OCI-LY7 (cell line): ENCODE results near the gene UMAD1. TPM values are rescaled to one million over a fixed set of nuclear protein-coding genes. Genes with fewer than 3 reads are reported as not detected.
A peak's percentile ranks its signal among the peaks of the same experiment; 100 is the strongest.

Experiments used
- BruUV-seq: library from RNA; stranded (reverse); fragments of 400-500 nt; replicated peaks from 2 replicates; lab custom pipeline; 2021; lab: Mats Ljungman, UMichigan
- CTCF ChIA-PET: fragments of 300-600 bp; sonication (Branson Sonifier 250); formaldehyde crosslinking; loops from one replicate; lab custom pipeline; 2022; ENCODE audit warnings: antibody characterized with exemption; ENCODE audit not compliant: unreplicated experiment; lab: Charles Lee
- POLR2A ChIA-PET: fragments of 300-600 bp; sonication (Branson Sonifier 250); formaldehyde crosslinking; loops from one replicate; lab custom pipeline; 2022; ENCODE audit warnings: antibody characterized with exemption; lab: Charles Lee
- DNase-seq: peaks from one replicate; pipeline ENCODE4 v3.0.0-alpha.2; 2015; ENCODE audit warnings: low spot score
- H2AFZ ChIP-seq: fragments of 200-600 bp; sonication (generic), shearing (Covaris generic); 2 replicates; pipeline ENCODE4 v1.6.1; 2014; ENCODE audit warnings: mild to moderate bottlenecking, antibody characterized with exemption, low read length, moderate library complexity
- H3K27ac ChIP-seq: fragments of 200-600 bp; sonication (generic); 2 replicates; pipeline ENCODE4 v1.5.1; 2014; ENCODE audit warnings: mixed run types, low read depth, mild to moderate bottlenecking, moderate library complexity, low read length, inconsistent platforms; ENCODE audit not compliant: poor library complexity, severe bottlenecking
- H3K36me3 ChIP-seq: fragments of 200-600 bp; sonication (generic); 2 replicates; pipeline ENCODE4 v1.6.1; 2014; ENCODE audit warnings: mild to moderate bottlenecking, antibody characterized with exemption, low read length, moderate library complexity, mixed read lengths; ENCODE audit not compliant: insufficient read depth
- H3K4me1 ChIP-seq: fragments of 200-600 bp; sonication (generic); 2 replicates; pipeline ENCODE4 v1.5.1; 2014; ENCODE audit warnings: mild to moderate bottlenecking, low read length; ENCODE audit not compliant: insufficient read depth, poor library complexity, severe bottlenecking
- H3K4me2 ChIP-seq: fragments of 200-600 bp; sonication (generic); 2 replicates; pipeline ENCODE4 v1.6.1; 2014; ENCODE audit warnings: mild to moderate bottlenecking, low read length
- H3K4me3 ChIP-seq: fragments of 200-600 bp; sonication (generic); 2 replicates; pipeline ENCODE4 v1.5.1; 2014; ENCODE audit warnings: mild to moderate bottlenecking, low read depth, low read length; ENCODE audit not compliant: poor library complexity, severe bottlenecking
- H3K79me2 ChIP-seq: fragments of 200-600 bp; sonication (generic); 2 replicates; pipeline ENCODE4 v1.6.1; 2016; ENCODE audit warnings: low read depth, mild to moderate bottlenecking, low read length, moderate library complexity, mixed read lengths; ENCODE audit not compliant: insufficient read depth
- H3K9me2 ChIP-seq: fragments of 200-600 bp; sonication (generic); 2 replicates; pipeline ENCODE4 v1.6.1; 2016; ENCODE audit warnings: mild to moderate bottlenecking, low read length, mixed read lengths; ENCODE audit not compliant: insufficient read depth
- H3K9me3 ChIP-seq: fragments of 200-600 bp; sonication (generic); 2 replicates; pipeline ENCODE4 v1.6.1; 2014; ENCODE audit warnings: mild to moderate bottlenecking, mixed run types, low read length, mixed read lengths
- H4K20me1 ChIP-seq: fragments of 200-600 bp; sonication (generic); 2 replicates; pipeline ENCODE4 v1.6.1; 2014; ENCODE audit warnings: mild to moderate bottlenecking, antibody characterized with exemption, low read length, moderate library complexity, mixed read lengths; ENCODE audit not compliant: insufficient read depth
- EZH2phosphoT487 ChIP-seq: fragments of 200-600 bp; sonication (generic); IDR thresholded peaks from 2 replicates; pipeline ENCODE4 v1.6.1; 2018; ENCODE audit warnings: low read depth, borderline replicate concordance, mild to moderate bottlenecking, mixed run types, antibody characterized with exemption, low read length, moderate library complexity, mixed read lengths
- intact Hi-C: fragments of 100-400 bp; cut with micrococcal nuclease; formaldehyde crosslinking; loops from one replicate; pipeline ENCODE4 v1.10.0; 2022; ENCODE audit not compliant: unreplicated experiment
- total RNA-seq, 2 experiments: library from RNA; depleted of rRNA in 1 of 2; stranded (reverse); fragments of >200 nt in 1 of 2; shearing (Covaris generic) in 1 of 2; gene quantifications; 2 replicates each; pipeline ENCODE4 v1.2.3, GENCODE V29; 2014 to 2022
- TF ChIP-seq, protein P1 (sequence below): fragments of 200-600 bp; sonication (generic); conservative IDR thresholded peaks from 2 replicates; pipeline ENCODE4 v1.5.1; 2014; ENCODE audit warnings: mild to moderate bottlenecking, antibody characterized with exemption, low read length, moderate library complexity, mixed read lengths

The UMAD1 gene
- total RNA-seq, 2 experiments from 2014 or later: 8.7 to 15.2 TPM

DNA sequence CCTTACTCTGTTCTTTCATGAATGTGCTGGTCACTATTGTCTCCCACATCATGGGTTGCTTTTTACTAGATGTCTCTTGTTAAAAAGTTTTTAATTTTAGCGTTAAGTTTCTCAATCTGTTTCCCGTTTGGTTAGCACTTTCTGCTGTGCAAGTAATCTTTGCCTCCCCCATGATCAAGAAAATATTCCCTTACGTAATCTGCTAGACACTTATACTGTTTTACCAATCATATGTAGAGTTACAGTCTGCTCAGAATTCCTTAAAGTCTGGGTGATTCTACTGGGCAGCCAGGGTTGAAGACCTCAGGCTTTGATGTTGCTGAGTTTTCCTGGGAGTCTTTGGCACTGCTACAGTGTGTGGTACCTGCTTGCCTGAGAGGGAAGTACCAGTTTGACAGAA lies 116.0 kb downstream of the UMAD1 start:
- Histone ChIP-seq H3K4me3 (no peak overlapping the region), H3K36me3 (no peaks in the 10 kb centered on the region), H3K79me2 (no peaks in the 10 kb centered on the region), H3K4me2 (no peak overlapping the region), H3K27ac (no peak overlapping the region), H3K4me1 (peaks cover 5% of the 10 kb centered on the region), H3K9me3 (no peaks in the 10 kb centered on the region), H4K20me1 (no peaks in the 10 kb centered on the region), H3K9me2 (no peaks in the 10 kb centered on the region), H2AFZ (no peak overlapping the region)
- POLR2A ChIA-PET: interaction anchor here (0.6 to 2.6 kb wide), 5 partner anchors 9 to 459 kb away, joined by 3 to 10 read pairs (median 4); no protein-coding TSS in a partner anchor
- TF ChIP-seq, protein P1, sequence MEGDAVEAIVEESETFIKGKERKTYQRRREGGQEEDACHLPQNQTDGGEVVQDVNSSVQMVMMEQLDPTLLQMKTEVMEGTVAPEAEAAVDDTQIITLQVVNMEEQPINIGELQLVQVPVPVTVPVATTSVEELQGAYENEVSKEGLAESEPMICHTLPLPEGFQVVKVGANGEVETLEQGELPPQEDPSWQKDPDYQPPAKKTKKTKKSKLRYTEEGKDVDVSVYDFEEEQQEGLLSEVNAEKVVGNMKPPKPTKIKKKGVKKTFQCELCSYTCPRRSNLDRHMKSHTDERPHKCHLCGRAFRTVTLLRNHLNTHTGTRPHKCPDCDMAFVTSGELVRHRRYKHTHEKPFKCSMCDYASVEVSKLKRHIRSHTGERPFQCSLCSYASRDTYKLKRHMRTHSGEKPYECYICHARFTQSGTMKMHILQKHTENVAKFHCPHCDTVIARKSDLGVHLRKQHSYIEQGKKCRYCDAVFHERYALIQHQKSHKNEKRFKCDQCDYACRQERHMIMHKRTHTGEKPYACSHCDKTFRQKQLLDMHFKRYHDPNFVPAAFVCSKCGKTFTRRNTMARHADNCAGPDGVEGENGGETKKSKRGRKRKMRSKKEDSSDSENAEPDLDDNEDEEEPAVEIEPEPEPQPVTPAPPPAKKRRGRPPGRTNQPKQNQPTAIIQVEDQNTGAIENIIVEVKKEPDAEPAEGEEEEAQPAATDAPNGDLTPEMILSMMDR: no peak
- no peak for TF ChIP-seq EZH2phosphoT487
- intact Hi-C loops: no loop called here
- CTCF ChIA-PET: no interaction called here
- no peak for DNase-seq
- BruUV-seq: no TSS peak

DNA sequence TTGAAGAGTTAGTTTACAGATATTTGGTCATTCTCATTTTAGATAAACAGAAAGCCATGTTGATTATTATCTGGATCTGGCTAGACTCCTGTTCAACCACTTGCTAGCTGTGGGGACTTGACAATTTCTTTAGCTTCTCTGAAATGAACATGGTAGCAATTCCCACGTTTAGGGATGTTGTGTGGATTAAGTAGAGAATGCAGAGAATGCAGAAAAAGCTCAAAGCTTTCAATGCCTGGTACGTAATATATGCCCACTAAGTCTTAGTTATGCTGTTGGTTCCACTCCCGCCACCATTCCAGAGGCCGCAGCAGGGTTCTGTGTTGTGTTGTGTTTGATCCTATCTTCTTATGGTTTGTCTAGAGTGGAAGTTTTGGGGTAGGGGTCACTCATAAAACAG lies 117.0 kb downstream of the UMAD1 start:
- no peak overlapping the region for H3K4me2 ChIP-seq
- H3K4me1 ChIP-seq: peaks cover 14% of the 10 kb centered on the region
- DNase-seq: no peak
- no peak overlapping the region for H3K4me3 ChIP-seq
- intact Hi-C loops: no loop called here
- no peaks in the 10 kb centered on the region for H3K36me3 ChIP-seq
- ChIA-PET CTCF (interaction anchor here (1.6 kb wide), 1 partner anchor 76 kb away, joined by 5 read pairs; no protein-coding TSS in a partner anchor), POLR2A (interaction anchor here (0.6 to 1.1 kb wide), 3 partner anchors 24 to 65 kb away, joined by 3 read pairs; no protein-coding TSS in a partner anchor)
- H3K9me3 ChIP-seq: no peaks in the 10 kb centered on the region
- no TSS peak for BruUV-seq
- H4K20me1 ChIP-seq: no peaks in the 10 kb centered on the region
- H3K79me2 ChIP-seq: no peaks in the 10 kb centered on the region
- H3K27ac ChIP-seq: no peak overlapping the region
- no peaks in the 10 kb centered on the region for H3K9me2 ChIP-seq
- H2AFZ ChIP-seq: no peak overlapping the region
- TF ChIP-seq, protein P1: no peak
- no peak for TF ChIP-seq EZH2phosphoT487

DNA sequence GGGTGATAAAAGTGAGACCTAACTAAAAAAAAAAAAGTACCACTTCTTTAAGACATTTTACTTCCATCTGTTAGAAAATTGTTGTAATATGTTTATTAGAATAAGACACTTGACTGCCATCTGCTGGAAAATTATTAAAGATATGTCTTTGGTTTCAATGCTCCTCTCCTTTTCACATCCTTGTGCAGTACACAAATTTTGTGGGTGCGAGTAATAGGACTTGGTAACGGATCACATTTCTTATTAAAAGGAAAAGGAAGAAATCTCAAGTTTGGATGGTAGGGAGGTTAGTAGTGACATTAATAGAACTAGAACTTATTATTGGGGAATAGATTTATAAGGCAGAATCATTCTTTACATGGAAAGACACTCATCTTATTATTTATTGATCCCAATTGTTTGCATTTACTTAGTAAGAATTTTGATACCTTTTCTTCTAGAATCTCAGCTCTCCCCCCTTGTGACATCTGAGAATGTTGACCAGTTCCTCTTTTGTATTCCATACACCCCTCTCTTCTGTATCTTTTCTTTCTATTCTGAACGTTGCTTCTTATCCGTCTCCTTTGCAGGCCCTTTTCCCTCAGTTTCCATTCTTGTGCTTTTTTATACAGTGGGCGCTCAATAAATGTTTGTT lies 120.9 kb downstream of the UMAD1 start:
- Histone ChIP-seq H3K4me1 (peaks cover 17% of the 10 kb centered on the region), H3K4me2 (peak overlapping the region; percentile 93), H3K27ac (no peak overlapping the region), H2AFZ (peak overlapping the region; percentile 93), H4K20me1 (no peaks in the 10 kb centered on the region), H3K79me2 (no peaks in the 10 kb centered on the region), H3K9me2 (no peaks in the 10 kb centered on the region), H3K36me3 (no peaks in the 10 kb centered on the region), H3K4me3 (peak overlapping the region; percentile 65), H3K9me3 (no peaks in the 10 kb centered on the region)
- BruUV-seq: no TSS peak
- peak; percentile 68 for DNase-seq
- intact Hi-C loops: loop anchor here (1.0 to 5.0 kb wide), 3 partner anchors 80 to 276 kb away; no protein-coding TSS in a partner anchor
- ChIA-PET CTCF (no interaction called here), POLR2A (interaction anchor here (1.7 kb wide), 1 partner anchor 10 kb away, joined by 5 read pairs; no protein-coding TSS in a partner anchor)
- no peak for TF ChIP-seq EZH2phosphoT487
- TF ChIP-seq, protein P1: peak; percentile 74
